Naive thymus-derived CD4-positive, alpha-beta T cell (primary cell): Measurements from ENCODE around the gene AMER3. TPM values are rescaled to one million over a fixed set of nuclear protein-coding genes. Genes with fewer than 3 reads are reported as not detected.

ENCODE experiments used
- ATAC-seq: fragments of 150-1000 bp; cut with Tn5 transposase; 2 replicates; pipeline ENCODE4 v1.10.0; 2021; ENCODE audit warnings: mild to moderate bottlenecking, moderate library complexity
- CTCF ChIA-PET: fragments of 350-600 bp; sonication (Branson Sonifier 250); formaldehyde crosslinking; loops from one replicate; lab custom pipeline; 2021; ENCODE audit warnings: antibody characterized with exemption; lab: Charles Lee
- POLR2A ChIA-PET: fragments of 350-600 bp; sonication (Branson Sonifier 250); formaldehyde crosslinking; loops from one replicate; lab custom pipeline; 2021; ENCODE audit warnings: antibody characterized with exemption, inconsistent platforms; lab: Charles Lee
- DNase-seq, 9 donors: peaks; one replicate each; pipeline versions ENCODE4 v3.0.0 to v3.0.0-alpha.2; 2020 to 2022; ENCODE audit warnings: mixed read lengths in 1 of 9
- H3K27ac ChIP-seq: one replicate; pipeline ENCODE4 v1.7.0; 2013; ENCODE audit warnings: mild to moderate bottlenecking, low read depth, low read length, moderate library complexity
- H3K27me3 ChIP-seq, 2 donors: one replicate each; pipeline ENCODE4 v1.7.0; 2013; ENCODE audit warnings: low read length in 2 of 2, mild to moderate bottlenecking in 2 of 2, moderate library complexity in 2 of 2; ENCODE audit not compliant: control insufficient read depth in 2 of 2, insufficient read depth in 2 of 2
- H3K36me3 ChIP-seq, 3 experiments: 1 replicate in 2 of 3; 2 replicates in 1 of 3; pipeline ENCODE4 v1.7.0; 2013; ENCODE audit warnings: low read length in 3 of 3, mild to moderate bottlenecking in 3 of 3, moderate library complexity in 1 of 3; ENCODE audit not compliant: insufficient read depth in 3 of 3, control insufficient read depth in 2 of 3
- H3K4me1 ChIP-seq, 2 donors: one replicate each; pipeline ENCODE4 v1.7.0; 2013; ENCODE audit warnings: low read length in 2 of 2, mild to moderate bottlenecking in 2 of 2, moderate library complexity in 1 of 2; ENCODE audit not compliant: control insufficient read depth in 2 of 2, insufficient read depth in 2 of 2
- H3K4me3 ChIP-seq: 2 replicates; pipeline ENCODE4 v1.7.0; 2013; ENCODE audit warnings: mild to moderate bottlenecking, low read length
- H3K9me3 ChIP-seq, 3 experiments: 1 replicate in 2 of 3; 2 replicates in 1 of 3; pipeline ENCODE4 v1.7.0; 2013; ENCODE audit warnings: low read length in 3 of 3; ENCODE audit not compliant: control insufficient read depth in 2 of 3
- H3K27ac Mint-ChIP-seq, 9 donors: one replicate each; pipeline ENCODE4 v1.8.0; 2020 to 2022; ENCODE audit warnings: mixed read lengths in 9 of 9, mild to moderate bottlenecking in 8 of 9, moderate library complexity in 5 of 9, inconsistent platforms in 2 of 9
- H3K27me3 Mint-ChIP-seq, 5 donors: one replicate each; pipeline ENCODE4 v1.8.0; 2021 to 2022; ENCODE audit warnings: mixed read lengths in 5 of 5, mild to moderate bottlenecking in 1 of 5
- H3K36me3 Mint-ChIP-seq, 5 donors: one replicate each; pipeline ENCODE4 v1.8.0; 2020 to 2022; ENCODE audit warnings: mixed read lengths in 5 of 5, mild to moderate bottlenecking in 3 of 5, inconsistent platforms in 1 of 5
- H3K4me1 Mint-ChIP-seq, 7 donors: one replicate each; pipeline ENCODE4 v1.8.0; 2020 to 2022; ENCODE audit warnings: mixed read lengths in 7 of 7, mild to moderate bottlenecking in 3 of 7, inconsistent platforms in 1 of 7
- H3K4me3 Mint-ChIP-seq, 10 donors: one replicate each; pipeline ENCODE4 v1.8.0; 2020 to 2022; ENCODE audit warnings: mild to moderate bottlenecking in 10 of 10, mixed read lengths in 10 of 10, moderate library complexity in 6 of 10, inconsistent platforms in 2 of 10
- H3K9me3 Mint-ChIP-seq, 11 donors: one replicate each; pipeline ENCODE4 v1.8.0; 2020 to 2022; ENCODE audit warnings: mixed read lengths in 11 of 11, mild to moderate bottlenecking in 4 of 11, inconsistent platforms in 1 of 11, moderate library complexity in 1 of 11
- intact Hi-C, 2 donors: fragments of 100-400 bp; cut with micrococcal nuclease; formaldehyde crosslinking; loops; one replicate each; pipeline ENCODE4 v1.15.1; 2023
- polyA plus RNA-seq, 2 donors: library from polyadenylated mRNA; unstranded; fragments of 300-500 nt; fragmentation: Illumina TruSeq; gene quantifications; one replicate each; pipeline ENCODE4 v1.2.3, GENCODE V29; 2021
- total RNA-seq, 6 experiments: library from RNA in 5 of 6; stranded (reverse) in 5 of 6; gene quantifications; 1 replicate in 5 of 6; 2 replicates in 1 of 6; pipeline ENCODE4 v1.2.3 and lab custom pipeline; 2021 to 2026

Gene AMER3
- total and polyA plus RNA-seq, 7 experiments from 2014 or later, result not detected

- Mint-ChIP-seq H3K27ac (peak overlapping the region in 3 of 9 donors; percentile 34 to 78 (median 59)), H3K9me3 (no peaks in the 10 kb centered on the region), H3K4me1 (peaks cover 0 to 13% (median 4%) of the 10 kb centered on the region in 7 donors), H3K36me3 (no peaks in the 10 kb centered on the region), H3K27me3 (peaks cover 0 to 7% (median 0%) of the 10 kb centered on the region in 5 donors), H3K4me3 (peak overlapping the region; percentile 55 to 82 (median 71))
- ChIA-PET CTCF (interaction anchor here (0.8 to 1.9 kb wide), 4 partner anchors 22 to 122 kb away, joined by 3 to 8 read pairs (median 4); no protein-coding TSS in a partner anchor), POLR2A (no interaction called here)
- Histone ChIP-seq H3K36me3 (peaks cover 0 to 3% (median 0%) of the 10 kb centered on the region in 3 experiments), H3K27me3 (no peaks in the 10 kb centered on the region), H3K4me1 (peaks cover 0 to 3% of the 10 kb centered on the region in 2 donors), H3K9me3 (no peaks in the 10 kb centered on the region), H3K27ac (peak overlapping the region; percentile 78), H3K4me3 (peak overlapping the region; percentile 97)
- intact Hi-C loops, result loop anchor here (1.0 to 5.0 kb wide), 11 partner anchors 26 to 694 kb away; partner anchors contain the start of genes FAM168B (in 2 of the 2), ARHGEF4 (in 1 of the 2), IMP4 (in 1 of the 2) and MZT2A (in 1 of the 2)
- DNase-seq (peak in 2 of 9 donors; percentile 7 to 11), ATAC-seq (no peak)
These were observed 43.3 kb downstream of the AMER3 start for GRCh38 chr2:130798472-130799218.

GRCh38 chr2:130799295-130799694, 44.0 kb downstream of the AMER3 start:
- Mint-ChIP-seq H3K4me1 (peaks cover 0 to 12% (median 4%) of the 10 kb centered on the region in 7 donors), H3K9me3 (no peaks in the 10 kb centered on the region), H3K36me3 (no peaks in the 10 kb centered on the region), H3K27ac (no peak overlapping the region), H3K4me3 (peak overlapping the region in 8 of 10 donors; percentile 11 to 75 (median 43)), H3K27me3 (peaks cover 0 to 5% (median 0%) of the 10 kb centered on the region in 5 donors)
- H3K9me3 ChIP-seq, result no peaks in the 10 kb centered on the region
- CTCF ChIA-PET, result interaction anchor here (0.7 to 1.9 kb wide), 3 partner anchors 21 to 74 kb away, joined by 3 to 8 read pairs (median 4); no protein-coding TSS in a partner anchor
- POLR2A ChIA-PET, result no interaction called here
- DNase-seq (no peak), ATAC-seq (no peak)
- no peaks in the 10 kb centered on the region for H3K27me3 ChIP-seq
- H3K4me1 ChIP-seq, result peaks cover 0 to 3% of the 10 kb centered on the region in 2 donors
- H3K4me3 ChIP-seq, result no peak overlapping the region
- peaks cover 0 to 3% (median 0%) of the 10 kb centered on the region in 3 experiments for H3K36me3 ChIP-seq
- intact Hi-C loops, result loop anchor here (2.0 to 5.0 kb wide), 8 partner anchors 38 to 693 kb away; partner anchors contain the start of genes FAM168B (in 2 of the 2), ARHGEF4 (in 1 of the 2), MZT2A (in 1 of the 2) and MZT2B (in 1 of the 2)
- H3K27ac ChIP-seq, result no peak overlapping the region

DNA sequence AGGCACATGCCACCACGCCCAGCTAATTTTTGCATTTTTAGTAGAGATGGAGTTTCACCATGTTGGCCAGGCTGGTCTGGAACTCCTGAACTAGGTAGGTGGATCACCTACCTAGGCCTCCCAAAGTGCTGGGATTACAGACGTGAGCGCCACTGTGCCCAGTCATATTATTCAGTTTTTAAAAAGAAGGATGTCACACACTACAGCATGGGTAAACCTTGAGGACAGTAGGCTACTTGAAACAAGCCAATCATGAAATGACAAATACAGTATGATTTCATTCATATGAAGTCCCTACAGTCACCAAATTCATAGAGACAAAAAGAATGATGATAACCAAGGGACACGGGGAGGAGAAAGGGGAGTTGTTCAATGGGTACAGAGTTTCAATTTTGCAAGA, 50.3 kb downstream of the AMER3 start:
- ChIA-PET CTCF (no interaction called here), POLR2A (no interaction called here)
- H3K4me1 ChIP-seq, result peaks cover 0 to 5% of the 10 kb centered on the region in 2 donors
- H3K9me3 ChIP-seq, result no peaks in the 10 kb centered on the region
- Mint-ChIP-seq H3K4me1 (peaks cover 0 to 6% (median 0%) of the 10 kb centered on the region in 7 donors), H3K4me3 (no peak overlapping the region), H3K27ac (no peak overlapping the region), H3K9me3 (no peaks in the 10 kb centered on the region), H3K36me3 (no peaks in the 10 kb centered on the region), H3K27me3 (peaks cover 4 to 20% (median 16%) of the 10 kb centered on the region in 5 donors)
- no peaks in the 10 kb centered on the region for H3K27me3 ChIP-seq
- H3K27ac ChIP-seq, result no peak overlapping the region
- DNase-seq, result no peak
- no peaks in the 10 kb centered on the region for H3K36me3 ChIP-seq
- H3K4me3 ChIP-seq, result no peak overlapping the region
- ATAC-seq, result no peak
- intact Hi-C loops, result no loop called here

DNA sequence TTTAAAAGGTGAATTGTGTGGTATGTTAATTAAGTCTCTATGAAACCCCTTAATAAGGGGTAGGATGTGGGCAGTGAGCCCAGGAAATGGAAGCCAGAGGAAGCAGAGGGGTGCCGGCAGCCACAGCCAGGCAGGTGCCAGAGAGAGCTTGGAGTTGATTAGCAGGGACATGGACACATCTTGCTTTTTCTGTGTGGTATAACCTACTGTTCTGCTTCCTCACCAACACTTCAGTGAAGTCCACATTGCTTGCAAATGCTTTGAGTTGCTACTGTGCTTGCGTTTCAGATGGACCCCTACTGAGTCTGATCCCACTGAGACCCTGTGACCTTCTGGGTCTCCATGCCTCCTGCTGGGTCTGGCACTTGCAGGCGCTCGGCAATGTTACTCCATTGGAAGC, 51.0 kb downstream of the AMER3 start:
- H3K4me3 Mint-ChIP-seq, result no peak overlapping the region
- H3K36me3 Mint-ChIP-seq, result no peaks in the 10 kb centered on the region
- H3K27me3 Mint-ChIP-seq, result peaks cover 4 to 27% (median 17%) of the 10 kb centered on the region in 5 donors
- ATAC-seq, result no peak
- POLR2A ChIA-PET, result no interaction called here
- no peak overlapping the region for H3K27ac Mint-ChIP-seq
- intact Hi-C loops, result no loop called here
- no peaks in the 10 kb centered on the region for H3K9me3 ChIP-seq
- no peak for DNase-seq
- no peaks in the 10 kb centered on the region for H3K27me3 ChIP-seq
- no peak overlapping the region for H3K4me3 ChIP-seq
- H3K9me3 Mint-ChIP-seq, result no peaks in the 10 kb centered on the region
- CTCF ChIA-PET, result no interaction called here
- H3K4me1 Mint-ChIP-seq, result peaks cover 0 to 6% (median 0%) of the 10 kb centered on the region in 7 donors
- H3K36me3 ChIP-seq, result no peaks in the 10 kb centered on the region
- H3K27ac ChIP-seq, result no peak overlapping the region
- peaks cover 0 to 5% of the 10 kb centered on the region in 2 donors for H3K4me1 ChIP-seq

DNA sequence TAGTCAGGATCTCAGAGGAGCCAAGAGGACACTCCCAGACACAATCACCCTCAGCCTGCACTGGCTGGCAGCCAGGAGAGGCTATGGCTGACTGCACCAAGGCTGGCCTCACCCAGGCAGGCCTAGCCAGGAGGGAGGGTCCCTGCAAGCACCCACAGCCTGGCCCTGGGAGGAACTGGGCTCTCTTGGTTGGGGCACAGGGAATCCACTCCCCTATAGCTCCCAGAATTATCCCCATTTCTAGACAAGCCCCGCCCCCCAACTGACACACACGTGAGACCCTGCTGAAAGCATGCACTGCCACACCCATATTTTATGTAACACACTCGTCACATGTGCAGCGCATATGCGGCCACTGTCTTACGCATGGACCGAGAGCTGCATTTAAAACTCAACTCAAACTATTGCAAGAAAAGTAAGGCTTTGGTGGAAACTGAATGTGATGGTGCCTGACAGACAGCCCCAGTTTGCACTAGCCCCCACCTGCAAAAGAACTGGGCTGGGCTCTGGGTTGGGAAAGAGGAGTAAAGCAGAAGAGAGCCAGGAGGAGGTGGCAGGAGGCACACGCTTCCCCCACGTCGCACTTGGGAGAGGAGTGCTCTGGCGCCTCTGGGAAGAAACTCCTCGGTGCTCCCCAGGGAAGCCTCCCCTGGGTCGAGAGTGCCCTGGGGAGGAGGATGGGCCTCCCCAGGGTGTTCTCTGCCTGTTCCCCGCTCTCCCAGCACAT, 52.5 kb downstream of the AMER3 start:
- Histone ChIP-seq H3K27me3 (no peaks in the 10 kb centered on the region), H3K36me3 (no peaks in the 10 kb centered on the region), H3K27ac (no peak overlapping the region), H3K4me3 (no peak overlapping the region), H3K4me1 (peaks cover 0 to 5% of the 10 kb centered on the region in 2 donors), H3K9me3 (no peaks in the 10 kb centered on the region)
- peaks cover 4 to 37% (median 17%) of the 10 kb centered on the region in 5 donors for H3K27me3 Mint-ChIP-seq
- DNase-seq (no peak), ATAC-seq (no peak)
- no peak overlapping the region for H3K4me3 Mint-ChIP-seq
- no peaks in the 10 kb centered on the region for H3K36me3 Mint-ChIP-seq
- ChIA-PET POLR2A (no interaction called here), CTCF (no interaction called here)
- intact Hi-C loops, result no loop called here
- H3K4me1 Mint-ChIP-seq, result peaks cover 0 to 6% (median 0%) of the 10 kb centered on the region in 7 donors
- H3K27ac Mint-ChIP-seq, result no peak overlapping the region
- H3K9me3 Mint-ChIP-seq, result no peaks in the 10 kb centered on the region

DNA sequence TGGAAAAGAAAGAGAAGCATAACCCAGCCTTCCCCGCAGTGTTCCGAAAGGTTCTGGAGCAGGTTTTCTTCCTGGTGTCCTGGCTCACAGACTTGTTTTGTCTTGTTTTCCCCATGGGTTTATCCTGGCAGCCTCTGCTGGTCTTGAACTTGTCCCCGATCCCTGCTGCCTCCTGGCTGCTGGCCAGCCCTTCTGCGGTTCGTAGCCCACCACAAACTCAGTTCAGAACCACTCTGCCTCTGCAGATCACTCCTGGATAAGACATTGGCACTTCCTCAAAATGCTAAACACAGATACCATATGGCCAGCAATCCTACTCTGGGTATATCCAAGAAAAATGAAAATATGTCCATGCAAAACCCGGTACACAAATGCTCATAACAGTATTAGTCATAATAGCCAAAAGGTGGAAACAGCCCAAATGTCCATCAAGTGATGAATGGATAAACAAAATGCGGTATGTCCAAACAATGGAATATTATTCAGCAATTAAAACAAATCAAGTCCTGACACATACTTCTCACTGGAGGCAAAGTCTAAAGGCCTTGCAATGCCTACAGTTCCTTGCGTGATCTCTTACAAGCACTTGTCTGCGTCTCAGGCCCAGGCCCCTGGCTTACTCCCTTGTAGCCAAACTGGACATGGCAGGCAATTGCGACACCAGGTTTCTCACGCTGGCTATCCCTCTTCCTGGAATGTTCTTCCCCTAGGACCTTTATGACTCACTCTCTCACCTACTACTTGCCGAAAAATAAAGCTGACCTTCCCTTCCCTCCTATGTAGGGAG, 53.3 kb downstream of the AMER3 start:
- Mint-ChIP-seq H3K9me3 (no peaks in the 10 kb centered on the region), H3K27me3 (peaks cover 4 to 37% (median 17%) of the 10 kb centered on the region in 5 donors), H3K36me3 (no peaks in the 10 kb centered on the region), H3K4me1 (peaks cover 0 to 6% (median 0%) of the 10 kb centered on the region in 7 donors), H3K27ac (peak overlapping the region in 1 of 9 donors; percentile 72), H3K4me3 (no peak overlapping the region)
- Histone ChIP-seq H3K36me3 (no peaks in the 10 kb centered on the region), H3K4me3 (no peak overlapping the region), H3K27ac (no peak overlapping the region), H3K4me1 (peaks cover 0 to 5% of the 10 kb centered on the region in 2 donors), H3K9me3 (no peaks in the 10 kb centered on the region), H3K27me3 (no peaks in the 10 kb centered on the region)
- intact Hi-C loops, result no loop called here
- DNase-seq, result no peak
- ChIA-PET CTCF (no interaction called here), POLR2A (no interaction called here)
- no peak for ATAC-seq
